ENCODE measurements around the gene MYO1G.

GRCh38 chr7:44969701-44970522, 8.9 kb downstream of the MYO1G start:
- TF ChIP-seq POLR2AphosphoS5 (IDR thresholded peaks at IDR 0.05; ENCODE audit: low read depth, low read length), result no peak; the same call in 1 of the 2 replicates
- TF ChIP-seq POLR2A (IDR thresholded peaks at IDR 0.05; ENCODE audit: low read depth, low read length), result no peak; the same call in 1 of the 2 replicates
- no peak for TF ChIP-seq TAF1 (IDR thresholded peaks at IDR 0.05; ENCODE audit: low read depth, low read length)
- TF ChIP-seq SPI1 (IDR thresholded peaks at IDR 0.05; ENCODE audit: low read depth, low read length), result no peak
- TF ChIP-seq POU2F2 (IDR thresholded peaks at IDR 0.05; ENCODE audit: low read depth, low read length), result no peak
